ENCODE measurements around the gene PDS5B.
"Not testable (repeated sequence)": the region's sequence is repeated elsewhere in the genome, so short reads cannot be mapped to it uniquely, and the experiment has no call there.

Gene PDS5B

GRCh38 chr13:32586080-32586900 is at the start of gene PDS5B:
Gene PDS5B (plus strand): TSS chr13:32586452. CDS start chr13:32648773, 62,321 bp downstream.
- TF ChIP-seq ZNF274 (IDR thresholded peaks at IDR 0.05; ENCODE audit: low read depth, low read length) = no peak

GRCh38 chr13:32537580-32538142 is 48.6 kb upstream of the PDS5B start:
- peak overlapping the region; percentile 81 for H3K4me3 ChIP-seq (ENCODE audit: low read length)
- no peak for TF ChIP-seq ZNF274 (IDR thresholded peaks at IDR 0.05; ENCODE audit: low read depth, low read length)

More at GRCh38 chr13:32586080-32586900, at the start of gene PDS5B:
- H3K4me3 ChIP-seq (ENCODE audit: low read length) = peak within 1 kb of the TSS; percentile 86

DNA sequence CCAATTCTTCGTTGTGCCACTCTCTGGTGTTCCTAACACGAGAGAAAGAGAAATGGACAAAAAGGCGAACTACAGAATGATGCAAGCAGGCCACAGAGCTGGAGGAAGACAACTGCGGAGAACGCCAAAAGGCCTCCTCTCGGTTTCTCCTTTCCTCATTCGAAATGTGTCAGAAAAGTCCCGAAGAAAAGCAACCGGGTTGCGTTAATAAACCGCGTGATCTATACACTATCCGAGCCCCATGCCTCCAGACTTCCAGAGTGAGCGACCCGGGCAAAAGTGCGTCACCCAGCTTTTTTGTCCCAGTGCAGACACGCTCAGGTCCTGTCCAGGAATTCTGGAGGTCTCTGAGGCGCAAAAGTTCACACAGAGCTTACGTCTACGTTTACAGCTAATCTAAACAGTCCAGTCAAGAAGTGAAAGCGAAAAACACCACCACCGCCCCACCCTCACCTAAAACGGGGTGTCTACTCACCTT is 48.1 kb upstream of the PDS5B start:
- no peak for TF ChIP-seq ZNF274 (IDR thresholded peaks at IDR 0.05; ENCODE audit: low read depth, low read length)
- peak overlapping the region; percentile 81 for H3K4me3 ChIP-seq (ENCODE audit: low read length)

GRCh38 chr13:32538621-32539246 is 47.5 kb upstream of the PDS5B start, which contains the start of gene N4BP2L2:
Gene N4BP2L2 (minus strand): TSS chr13:32538795. CDS start chr13:32537027, 1,768 bp downstream.
- peak within 1 kb of the TSS; percentile 81 for H3K4me3 ChIP-seq (ENCODE audit: low read length)
- no peak for TF ChIP-seq ZNF274 (IDR thresholded peaks at IDR 0.05; ENCODE audit: low read depth, low read length)

DNA sequence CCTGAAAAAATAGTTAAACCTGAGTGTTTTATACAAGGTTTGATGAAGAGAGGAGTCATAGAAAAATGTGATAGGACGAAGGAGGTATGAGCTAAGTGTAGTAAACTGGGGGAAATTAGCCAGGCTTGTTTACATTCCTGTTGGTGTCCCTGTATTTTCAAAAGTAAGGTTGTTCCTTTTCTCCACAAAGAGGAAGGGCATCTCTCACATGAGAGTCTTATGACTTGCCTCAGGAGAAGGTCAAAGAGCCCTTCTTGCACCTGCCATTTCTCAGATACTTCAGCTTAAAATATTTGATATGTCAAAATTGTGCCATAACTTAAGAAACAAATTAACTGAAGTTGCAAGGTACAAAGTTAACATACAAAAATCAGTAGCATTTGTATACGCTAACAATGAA is 44.0 kb upstream of the PDS5B start:
- no peak overlapping the region for H3K4me3 ChIP-seq (ENCODE audit: low read length)
- TF ChIP-seq ZNF274 (IDR thresholded peaks at IDR 0.05; ENCODE audit: low read depth, low read length) = no peak

DNA sequence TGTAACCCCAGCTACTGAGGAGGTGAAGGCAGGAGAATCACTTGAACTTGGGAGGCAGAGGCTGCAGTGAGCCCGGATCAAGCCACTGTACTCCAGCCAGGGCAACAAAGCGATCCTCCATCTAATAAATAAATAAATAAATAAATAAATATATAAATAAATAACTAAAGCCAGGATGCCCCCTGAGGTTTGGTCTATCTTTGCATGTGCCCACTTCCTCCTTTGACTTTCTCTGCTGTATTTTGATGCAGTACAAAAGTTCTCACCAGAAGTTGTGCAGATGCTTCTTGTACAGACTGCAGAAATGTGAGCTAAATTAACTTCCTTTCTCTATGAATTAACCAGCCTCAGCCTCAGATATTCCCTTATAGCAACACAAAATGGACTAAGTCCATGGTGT is 41.2 kb upstream of the PDS5B start:
- no peak overlapping the region for H3K4me3 ChIP-seq (ENCODE audit: low read length)
- TF ChIP-seq ZNF274 (IDR thresholded peaks at IDR 0.05; ENCODE audit: low read depth, low read length) = no peak

DNA sequence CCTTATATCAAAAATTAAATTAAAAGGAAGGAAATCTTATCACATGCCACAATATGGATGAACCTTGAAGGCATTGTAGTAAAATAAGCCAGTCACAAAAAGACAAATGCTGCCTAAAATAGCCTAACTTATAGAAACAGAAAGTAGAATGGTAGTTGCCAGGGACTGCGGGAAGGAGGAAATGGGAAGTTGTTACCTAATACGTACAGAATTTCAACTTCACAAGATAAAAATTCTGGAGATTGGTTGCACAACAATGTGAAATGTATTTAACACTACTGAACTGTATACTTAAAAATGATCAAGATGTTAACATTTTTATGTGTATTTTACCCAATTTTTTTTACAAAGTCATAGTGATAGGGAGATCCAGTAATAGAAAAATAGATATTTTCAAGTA is 37.4 kb upstream of the PDS5B start:
- no peak for TF ChIP-seq ZNF274 (IDR thresholded peaks at IDR 0.05; ENCODE audit: low read depth, low read length)
- H3K4me3 ChIP-seq (ENCODE audit: low read length) = no peak overlapping the region

DNA sequence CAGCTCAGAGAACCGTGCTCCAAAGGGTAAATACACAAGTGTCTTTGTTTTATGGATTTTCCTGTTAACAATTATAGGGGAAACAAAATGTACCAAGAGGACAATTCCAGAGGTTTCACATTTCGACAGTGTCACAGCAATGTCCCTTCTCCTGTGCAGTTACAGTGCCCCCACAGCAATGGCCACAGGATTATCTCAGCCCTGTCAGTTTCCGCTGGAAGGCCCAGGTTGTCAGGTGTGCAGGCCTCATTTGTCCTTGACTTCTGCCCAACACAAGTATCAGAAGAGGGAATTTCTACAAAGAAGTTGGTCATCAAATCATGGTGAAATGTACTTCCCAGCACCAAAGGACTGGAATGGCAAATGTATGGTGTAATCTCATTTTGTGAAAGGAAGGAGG is 36.5 kb upstream of the PDS5B start:
- H3K4me3 ChIP-seq (ENCODE audit: low read length) = no peak overlapping the region
- TF ChIP-seq ZNF274 (IDR thresholded peaks at IDR 0.05; ENCODE audit: low read depth, low read length) = no peak

GRCh38 chr13:32553720-32554119 is 32.5 kb upstream of the PDS5B start:
- TF ChIP-seq ZNF274 (IDR thresholded peaks at IDR 0.05; ENCODE audit: low read depth, low read length) = no peak
- H3K4me3 ChIP-seq (ENCODE audit: low read length) = no peak overlapping the region

DNA sequence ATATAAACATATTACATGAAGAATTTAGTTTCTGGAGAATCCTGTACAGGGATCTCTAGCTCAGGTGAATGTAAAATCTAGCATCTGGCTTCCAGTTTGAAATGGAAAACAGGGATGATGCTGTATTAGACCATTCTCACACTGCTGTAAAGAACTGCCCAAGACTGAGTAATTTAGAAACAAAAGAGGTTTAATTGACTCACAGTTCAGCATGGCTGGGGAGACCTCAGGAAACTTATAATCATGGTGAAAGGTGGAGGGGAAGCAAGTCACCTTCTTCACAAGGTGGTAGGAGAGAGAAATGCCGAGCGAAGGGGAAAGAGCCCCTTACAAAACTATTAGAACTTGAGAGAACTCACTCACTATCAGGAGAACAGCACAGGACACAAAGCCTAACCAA is 30.6 kb upstream of the PDS5B start:
- H3K4me3 ChIP-seq (ENCODE audit: low read length) = no peak overlapping the region

DNA sequence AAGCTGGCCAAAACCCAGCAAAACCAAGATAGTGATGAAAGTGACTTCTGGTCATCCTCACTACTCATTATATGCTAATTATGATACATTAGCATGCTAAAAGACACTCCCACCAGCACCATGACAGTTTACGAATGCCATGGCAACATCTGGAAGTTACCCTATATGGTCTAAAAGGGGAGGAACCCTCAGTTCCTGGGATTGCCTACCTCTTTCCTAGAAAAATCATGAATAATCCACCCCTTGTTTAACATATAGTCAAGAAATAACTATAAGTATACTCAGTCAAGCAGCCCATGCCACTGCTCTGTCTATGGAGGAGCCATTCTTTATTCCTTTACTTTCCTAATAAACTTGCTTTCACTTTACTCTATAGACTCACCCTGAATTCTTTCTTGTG is 25.4 kb upstream of the PDS5B start:
- H3K4me3 ChIP-seq (ENCODE audit: low read length) = not testable (repeated sequence)

More for the DNA sequence above, 30.6 kb upstream of the PDS5B start:
- no peak for TF ChIP-seq ZNF274 (IDR thresholded peaks at IDR 0.05; ENCODE audit: low read depth, low read length)

DNA sequence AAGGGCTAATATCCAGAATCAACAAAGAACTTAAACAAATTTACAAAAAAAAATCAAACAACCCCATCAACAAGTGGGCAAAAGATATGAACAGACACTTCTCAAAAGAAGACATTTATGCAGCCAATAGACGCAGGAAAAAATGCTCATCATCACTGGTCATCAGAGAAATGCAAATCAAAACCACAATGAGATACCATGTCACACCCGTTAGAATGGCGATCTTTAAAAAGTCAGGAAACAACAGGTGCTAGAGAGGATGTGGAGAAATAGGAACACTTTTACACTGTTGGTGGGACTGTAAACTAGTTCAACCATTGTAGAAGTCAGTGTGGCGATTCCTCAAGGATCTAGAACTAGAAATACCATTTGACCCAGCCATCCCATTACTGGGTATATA is 10.6 kb upstream of the PDS5B start:
- H3K4me3 ChIP-seq (ENCODE audit: low read length) = not testable (repeated sequence)

- no peak for TF ChIP-seq ZNF274 (IDR thresholded peaks at IDR 0.05; ENCODE audit: low read depth, low read length)
These were observed 9.2 kb upstream of the PDS5B start for GRCh38 chr13:32577032-32577431.

DNA sequence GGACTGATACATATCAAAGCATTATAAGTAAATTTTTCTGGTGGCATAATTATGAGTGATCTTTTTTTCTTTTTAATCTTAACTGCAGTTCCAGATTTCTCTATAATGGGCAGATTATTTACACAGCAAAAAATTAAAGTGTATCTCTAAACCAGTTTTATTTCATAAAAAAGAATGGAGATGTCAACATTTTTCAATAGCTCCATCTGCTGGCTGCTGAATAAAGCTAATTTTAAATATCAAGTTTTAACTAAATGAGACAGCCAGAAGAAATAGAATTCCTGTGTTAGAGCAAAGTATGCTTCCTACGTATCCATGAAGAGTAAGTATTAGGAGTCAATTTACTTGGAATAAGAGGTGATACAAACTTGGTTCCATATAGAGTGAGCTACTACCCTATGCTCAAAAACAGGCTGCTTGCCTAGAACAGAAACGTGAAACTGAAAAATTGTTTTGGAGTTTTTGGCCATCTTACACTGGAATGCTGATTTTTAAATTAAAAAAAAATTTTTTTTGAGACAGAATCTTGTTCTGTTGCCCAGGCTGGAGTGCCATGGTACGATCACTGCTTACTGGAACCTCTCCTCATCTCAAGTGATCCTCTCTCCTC is 5.0 kb upstream of the PDS5B start:
- no peak for TF ChIP-seq ZNF274 (IDR thresholded peaks at IDR 0.05; ENCODE audit: low read depth, low read length)
- no peak overlapping the region for H3K4me3 ChIP-seq (ENCODE audit: low read length)

More at GRCh38 chr13:32577032-32577431, 9.2 kb upstream of the PDS5B start:
- H3K4me3 ChIP-seq (ENCODE audit: low read length) = no peak overlapping the region

Data from GM08714 (cell line).